Small intestine (tissue), 7 donors: Measurements from ENCODE around the gene DMAC2L. TPM values are rescaled to one million over a fixed set of nuclear protein-coding genes. Genes with fewer than 3 reads are reported as not detected.

Experiments used
- DNase-seq, 2 donors: peaks; one replicate each; pipeline versions ENCODE4 v3.0.0 to v3.0.0-alpha.2; 2013
- FAIRE-seq: peaks from 2 replicates; lab custom pipeline; 2012; peaks lifted over from hg19 to GRCh38; lab: Jason Lieb, UNC
- H3K27ac ChIP-seq, 3 donors: one replicate each; pipeline ENCODE4 v1.5.1; 2013; ENCODE audit warnings: low read length in 2 of 3, mild to moderate bottlenecking in 2 of 3, control low read depth in 1 of 3, inconsistent platforms in 1 of 3, low read depth in 1 of 3, moderate library complexity in 1 of 3
- H3K27me3 ChIP-seq, 3 donors: one replicate each; pipeline ENCODE4 v1.6.1; 2013; ENCODE audit warnings: low read length in 3 of 3, inconsistent platforms in 1 of 3; ENCODE audit not compliant: control insufficient read depth in 3 of 3, insufficient read depth in 3 of 3
- H3K36me3 ChIP-seq, 3 donors: one replicate each; pipeline ENCODE4 v1.6.1; 2013; ENCODE audit warnings: low read length in 3 of 3, inconsistent platforms in 1 of 3, low read depth in 1 of 3, mild to moderate bottlenecking in 1 of 3, moderate library complexity in 1 of 3; ENCODE audit not compliant: control insufficient read depth in 3 of 3, insufficient read depth in 2 of 3
- H3K4me1 ChIP-seq, 3 donors: one replicate each; pipeline ENCODE4 v1.6.1; 2013; ENCODE audit warnings: low read length in 2 of 3, inconsistent platforms in 1 of 3, low read depth in 1 of 3, mild to moderate bottlenecking in 1 of 3, moderate library complexity in 1 of 3; ENCODE audit not compliant: control insufficient read depth in 3 of 3, insufficient read depth in 2 of 3
- H3K4me3 ChIP-seq, 3 donors: one replicate each; pipeline ENCODE4 v1.5.1; 2013; ENCODE audit warnings: low read length in 3 of 3, control low read depth in 1 of 3, inconsistent platforms in 1 of 3, low read depth in 1 of 3, mild to moderate bottlenecking in 1 of 3, moderate library complexity in 1 of 3
- H3K9me3 ChIP-seq, 2 donors: one replicate each; pipeline ENCODE4 v1.6.1; 2013; ENCODE audit warnings: low read depth in 1 of 2, low read length in 1 of 2; ENCODE audit not compliant: control insufficient read depth in 2 of 2, insufficient read depth in 1 of 2
- WGBS, 3 donors: extraction: QIAGEN DNeasy Blood & Tissue Kit; methylation state at CpG; one replicate each; pipeline ENCODE4 v1.1.7; 2013; 5-methylcytosine and 5-hydroxymethylcytosine counted together
- polyA plus RNA-seq, 4 donors: library from polyadenylated mRNA; stranded (reverse) in 3 of 4; unstranded in 1 of 4; fragments of 200-250 nt in 3 of 4; fragments of 120-200 nt in 1 of 4; gene quantifications; one replicate each; pipeline versions ENCODE4 v1.2.1 to v1.2.3, GENCODE V29; 2013
- donor health status: healthy with polysubstance abuse.
- donor health status: control.
- donor health status: control.
- donor health status: Bipolar disorder and iron deficiency.
- donor health status: healthy.

The DMAC2L gene
- polyA plus RNA-seq, 4 donors = 13.6 to 27.0 (median 17.8) TPM

DNA sequence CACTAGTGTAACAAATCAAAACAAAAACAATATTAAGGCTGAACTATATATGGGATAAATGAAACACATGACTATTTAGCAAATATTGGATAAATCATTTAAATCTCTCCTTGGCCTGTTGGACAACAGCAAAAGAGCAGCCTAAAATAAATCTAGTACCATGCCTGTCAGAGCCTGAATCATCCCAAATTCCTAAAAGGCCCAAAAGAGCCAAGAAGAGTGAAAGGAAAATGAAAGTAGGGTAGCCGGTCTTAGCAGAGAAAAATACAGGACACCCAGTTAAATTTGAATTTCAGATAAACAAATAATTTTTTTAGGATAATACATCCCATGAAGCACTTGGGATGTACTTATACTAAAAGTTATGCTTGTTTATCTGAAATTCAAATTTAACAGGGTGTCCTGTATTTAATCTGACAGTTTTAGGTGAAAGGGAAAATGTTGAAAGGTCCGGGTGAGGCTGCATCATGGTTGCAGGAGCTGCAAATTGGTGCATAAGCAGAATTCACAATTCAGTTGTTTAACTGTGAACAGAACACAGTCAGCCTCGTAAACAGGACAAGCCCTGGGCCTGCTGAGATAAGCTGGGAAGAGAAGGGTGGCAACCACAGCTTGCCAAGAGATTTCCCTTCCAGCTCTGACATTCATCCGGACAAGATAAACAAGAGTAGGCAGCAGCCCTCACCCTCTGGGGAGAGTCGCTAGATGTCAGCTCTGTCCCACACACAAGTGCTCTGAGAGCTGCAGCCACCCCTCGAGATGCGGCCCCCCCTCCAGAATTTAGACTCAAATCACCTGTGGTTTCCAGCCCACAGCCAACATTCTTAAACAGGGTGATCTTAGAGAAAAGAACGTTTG, 30.3 kb downstream of the DMAC2L start:
- peaks cover 0 to 5% (median 2%) of the 10 kb centered on the region in 3 donors for H3K36me3 ChIP-seq
- peak overlapping the region in 1 of 3 donors; percentile 60 for H3K27ac ChIP-seq
- H3K27me3 ChIP-seq = no peaks in the 10 kb centered on the region
- DNase-seq (peak; percentile 45 to 46), FAIRE-seq (no peak)
- peaks cover 4 to 22% (median 8%) of the 10 kb centered on the region in 3 donors for H3K4me1 ChIP-seq
- no peaks in the 10 kb centered on the region for H3K9me3 ChIP-seq
- 29 to 32% (median 31%) methylated on average over 8 of the region's 8 CpGs for WGBS, 3 donors
- H3K4me3 ChIP-seq = no peak overlapping the region

GRCh38 chr14:50343434-50343833, 31.3 kb downstream of the DMAC2L start:
- DNase-seq (no peak), FAIRE-seq (no peak)
- H3K9me3 ChIP-seq = no peaks in the 10 kb centered on the region
- peaks cover 0 to 5% (median 2%) of the 10 kb centered on the region in 3 donors for H3K36me3 ChIP-seq
- no peaks in the 10 kb centered on the region for H3K27me3 ChIP-seq
- H3K4me1 ChIP-seq = peaks cover 4 to 17% (median 8%) of the 10 kb centered on the region in 3 donors
- H3K4me3 ChIP-seq = no peak overlapping the region
- 77 to 88% (median 87%) methylated on average over 1 of the region's 1 CpG for WGBS, 3 donors
- no peak overlapping the region for H3K27ac ChIP-seq

DNA sequence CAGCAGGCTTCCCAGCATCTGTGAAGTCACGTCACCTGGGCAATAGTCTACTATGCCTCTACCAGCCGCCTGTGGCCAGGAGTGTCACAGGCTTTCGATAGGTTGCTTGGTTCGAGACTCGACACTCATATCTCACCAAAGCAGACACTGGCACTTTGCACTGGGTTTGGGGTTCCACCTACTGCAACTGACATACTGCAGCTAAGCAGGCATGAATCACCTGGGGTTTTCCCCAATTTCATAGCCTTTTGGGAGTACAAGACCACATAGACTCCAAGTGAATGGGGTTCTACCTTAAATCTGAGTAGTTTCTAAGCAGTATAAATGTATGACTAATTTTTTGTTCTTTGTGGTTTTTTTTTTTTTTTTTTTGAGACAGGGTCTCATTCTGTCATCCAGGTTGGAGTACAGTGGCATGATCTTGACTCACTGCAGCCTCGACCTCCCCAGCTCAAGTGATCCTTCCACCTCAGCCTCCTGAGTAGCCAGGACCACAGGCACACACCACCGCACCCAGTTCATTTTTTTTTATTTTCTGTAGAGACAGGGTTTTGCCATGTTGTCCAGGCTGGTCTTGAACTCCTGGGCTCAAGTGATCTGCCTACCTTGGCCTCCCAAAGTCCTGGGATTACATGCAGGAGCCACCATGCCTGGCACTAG, 32.1 kb downstream of the DMAC2L start:
- Histone ChIP-seq H3K4me3 (no peak overlapping the region), H3K4me1 (peaks cover 4 to 11% (median 6%) of the 10 kb centered on the region in 3 donors), H3K27me3 (no peaks in the 10 kb centered on the region), H3K36me3 (peaks cover 0 to 5% (median 2%) of the 10 kb centered on the region in 3 donors), H3K9me3 (no peaks in the 10 kb centered on the region), H3K27ac (no peak overlapping the region)
- DNase-seq (no peak), FAIRE-seq (no peak)
- 81 to 88% (median 87%) methylated on average over 7 of the region's 7 CpGs for WGBS, 3 donors

GRCh38 chr14:50344876-50345563, 32.9 kb downstream of the DMAC2L start:
- H3K27me3 ChIP-seq = no peaks in the 10 kb centered on the region
- no peaks in the 10 kb centered on the region for H3K9me3 ChIP-seq
- no peak overlapping the region for H3K27ac ChIP-seq
- no peak overlapping the region for H3K4me3 ChIP-seq
- peaks cover 0 to 5% (median 2%) of the 10 kb centered on the region in 3 donors for H3K36me3 ChIP-seq
- FAIRE-seq (no peak), DNase-seq (no peak)
- WGBS, 3 donors = 62 to 79% (median 77%) methylated on average over 4 of the region's 4 CpGs
- peaks cover 2 to 4% (median 4%) of the 10 kb centered on the region in 3 donors for H3K4me1 ChIP-seq

DNA sequence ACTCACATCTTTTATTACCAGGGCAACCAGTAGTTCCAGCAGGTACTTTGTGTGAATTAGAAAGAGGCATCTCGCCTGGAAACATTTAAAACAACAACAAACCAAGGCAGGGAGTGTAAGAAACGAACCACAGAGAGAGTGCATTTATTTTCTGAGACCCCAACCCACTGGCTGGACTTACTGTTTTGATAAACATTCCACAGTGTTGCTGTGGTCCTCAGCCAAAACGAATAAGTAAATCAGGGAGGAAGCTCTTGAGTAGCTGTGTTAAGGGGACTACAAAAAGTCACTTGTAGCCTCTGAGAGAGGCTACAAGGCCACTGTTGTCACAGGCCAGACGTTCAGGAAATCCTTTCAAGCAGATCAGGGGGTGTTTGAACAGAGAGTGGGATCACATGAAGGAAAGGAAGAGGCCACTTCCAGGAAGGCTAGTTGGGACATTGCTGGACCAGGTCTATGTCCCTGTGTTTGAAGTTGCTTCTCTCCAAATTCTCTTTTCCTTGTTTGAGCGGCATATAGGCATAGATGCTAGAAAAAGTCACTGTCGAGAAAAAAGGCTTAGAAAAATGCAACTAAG, 33.8 kb downstream of the DMAC2L start:
- H3K36me3 ChIP-seq = peaks cover 0 to 4% (median 1%) of the 10 kb centered on the region in 3 donors
- no peak for FAIRE-seq

DNA sequence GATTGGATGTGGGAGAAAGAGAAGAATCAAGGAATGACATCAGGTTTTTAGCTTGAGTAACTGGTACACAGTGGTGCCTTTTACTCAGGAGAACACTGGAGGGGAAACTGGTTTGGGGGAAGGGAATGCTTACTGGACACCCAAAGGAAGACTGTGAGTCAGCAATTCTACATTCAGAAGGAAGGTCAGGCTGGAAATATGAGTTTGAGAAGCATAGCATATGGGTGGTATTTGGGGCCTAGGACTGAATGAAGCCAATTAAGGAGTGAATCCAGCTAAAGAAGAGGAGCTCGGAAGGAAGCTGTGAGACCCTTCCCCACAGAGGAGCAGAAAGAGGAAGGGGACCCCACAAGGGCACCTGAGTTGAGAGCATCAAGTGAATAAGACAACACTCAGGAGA, 35.4 kb downstream of the DMAC2L start:
- Histone ChIP-seq H3K27ac (no peak overlapping the region), H3K4me1 (peaks cover 0 to 3% (median 1%) of the 10 kb centered on the region in 3 donors), H3K4me3 (no peak overlapping the region), H3K9me3 (no peaks in the 10 kb centered on the region), H3K36me3 (peaks cover 0 to 3% (median 0%) of the 10 kb centered on the region in 3 donors), H3K27me3 (no peaks in the 10 kb centered on the region)
- no peak for FAIRE-seq
- 58 to 95% (median 93%) methylated on average over 1 of the region's 1 CpG for WGBS, 3 donors
- no peak for DNase-seq

More for the DNA sequence above, 33.8 kb downstream of the DMAC2L start:
- H3K27ac ChIP-seq = no peak overlapping the region
- peaks cover 0 to 4% (median 2%) of the 10 kb centered on the region in 3 donors for H3K4me1 ChIP-seq
- no peak for DNase-seq
- H3K9me3 ChIP-seq = no peaks in the 10 kb centered on the region
- no peak overlapping the region for H3K4me3 ChIP-seq
- no peaks in the 10 kb centered on the region for H3K27me3 ChIP-seq
- WGBS, 3 donors = 61 to 83% (median 74%) methylated on average over 6 of the region's 6 CpGs

- no peaks in the 10 kb centered on the region for H3K4me1 ChIP-seq
- H3K27ac ChIP-seq = no peak overlapping the region
- no peaks in the 10 kb centered on the region for H3K9me3 ChIP-seq
- H3K4me3 ChIP-seq = no peak overlapping the region
- peaks cover 0 to 3% (median 0%) of the 10 kb centered on the region in 3 donors for H3K36me3 ChIP-seq
- no peaks in the 10 kb centered on the region for H3K27me3 ChIP-seq
- DNase-seq = no peak
- FAIRE-seq = no peak
Observed at GRCh38 chr14:50348933-50349332, 36.8 kb downstream of the DMAC2L start.

DNA sequence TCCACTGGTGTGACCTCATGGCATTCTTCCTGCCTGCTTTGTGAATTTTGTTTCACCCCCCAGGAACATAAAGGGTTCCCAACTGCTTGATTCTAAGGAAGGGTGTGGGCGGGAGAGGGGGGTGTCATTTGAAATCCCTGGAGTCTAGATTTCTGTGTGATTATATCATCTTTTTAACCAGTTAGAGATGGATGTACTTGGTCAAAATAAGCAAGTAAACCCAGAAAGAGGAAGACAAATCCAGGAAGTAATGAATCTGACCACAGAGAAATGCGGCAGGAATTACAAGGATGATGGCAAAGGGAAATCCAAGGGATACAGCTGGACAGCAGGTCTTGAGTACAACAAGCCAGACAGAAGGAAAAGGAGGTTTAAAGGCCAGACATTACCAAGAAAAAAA, 38.9 kb downstream of the DMAC2L start:
- FAIRE-seq (no peak), DNase-seq (no peak)
- 76 to 96% (median 91%) methylated on average over 2 of the region's 2 CpGs for WGBS, 3 donors
- no peaks in the 10 kb centered on the region for H3K9me3 ChIP-seq
- no peaks in the 10 kb centered on the region for H3K27me3 ChIP-seq
- no peak overlapping the region for H3K27ac ChIP-seq
- no peaks in the 10 kb centered on the region for H3K4me1 ChIP-seq
- no peak overlapping the region for H3K4me3 ChIP-seq
- peaks cover 0 to 1% (median 0%) of the 10 kb centered on the region in 3 donors for H3K36me3 ChIP-seq
